Measurements from ENCODE around the gene SLC6A19.

SLC6A19 gene

DNA sequence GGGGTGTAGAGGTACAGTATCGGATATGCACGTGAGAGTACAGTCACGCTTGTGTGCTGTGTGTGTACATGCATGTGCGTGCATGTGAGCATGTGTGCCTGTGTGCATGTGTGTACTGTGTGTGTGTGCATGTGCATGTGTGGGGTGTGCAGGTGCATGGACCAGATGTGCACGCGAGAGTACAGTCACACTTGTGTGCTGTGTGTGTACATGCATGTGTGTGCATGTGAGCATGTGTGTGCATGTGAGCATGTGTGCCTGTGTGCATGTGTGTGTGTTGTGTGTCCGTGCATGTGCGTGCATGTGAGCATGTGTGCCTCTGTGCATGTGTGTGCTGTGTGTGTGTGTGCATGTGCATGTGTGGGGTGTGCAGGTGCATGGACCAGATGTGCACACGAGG is 10.3 kb downstream of the SLC6A19 start:
- DNase-seq: no peak

DNA sequence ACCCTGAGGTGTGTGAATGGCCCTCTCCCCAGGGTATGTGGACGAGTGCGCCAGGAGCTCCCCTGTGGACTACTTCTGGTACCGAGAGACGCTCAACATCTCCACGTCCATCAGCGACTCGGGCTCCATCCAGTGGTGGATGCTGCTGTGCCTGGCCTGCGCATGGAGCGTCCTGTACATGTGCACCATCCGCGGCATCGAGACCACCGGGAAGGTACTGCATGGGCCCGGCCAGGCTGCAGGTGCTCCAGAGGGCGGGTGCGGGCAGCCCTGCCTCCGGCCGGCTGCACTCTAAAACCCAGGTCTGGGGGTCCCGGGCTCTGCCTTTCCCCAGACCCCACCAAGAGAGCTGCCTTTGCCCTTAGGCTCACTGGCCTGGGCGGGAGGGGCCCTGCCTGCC is 10.9 kb downstream of the SLC6A19 start:
- DNase-seq: no peak

DNA sequence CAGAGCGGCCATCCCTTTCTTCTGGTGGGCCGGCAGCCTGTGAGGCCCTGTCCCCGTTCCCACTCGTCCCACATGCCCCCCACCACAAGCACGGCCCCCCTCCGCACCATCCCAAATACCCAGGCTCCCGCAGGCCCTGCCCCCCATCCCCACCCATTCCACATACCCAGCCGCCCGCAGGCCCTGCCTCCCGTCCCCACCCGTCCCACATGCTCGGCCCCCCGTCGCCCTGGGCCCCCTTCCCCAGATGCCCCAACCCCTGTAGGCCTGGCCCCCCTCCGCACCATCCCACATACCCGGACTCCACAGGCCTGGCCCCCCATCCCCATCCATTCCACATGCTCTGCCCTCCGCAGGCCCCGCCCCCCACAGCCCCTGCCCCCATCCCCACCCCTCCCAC is 11.5 kb downstream of the SLC6A19 start:
- no peak for DNase-seq

DNA sequence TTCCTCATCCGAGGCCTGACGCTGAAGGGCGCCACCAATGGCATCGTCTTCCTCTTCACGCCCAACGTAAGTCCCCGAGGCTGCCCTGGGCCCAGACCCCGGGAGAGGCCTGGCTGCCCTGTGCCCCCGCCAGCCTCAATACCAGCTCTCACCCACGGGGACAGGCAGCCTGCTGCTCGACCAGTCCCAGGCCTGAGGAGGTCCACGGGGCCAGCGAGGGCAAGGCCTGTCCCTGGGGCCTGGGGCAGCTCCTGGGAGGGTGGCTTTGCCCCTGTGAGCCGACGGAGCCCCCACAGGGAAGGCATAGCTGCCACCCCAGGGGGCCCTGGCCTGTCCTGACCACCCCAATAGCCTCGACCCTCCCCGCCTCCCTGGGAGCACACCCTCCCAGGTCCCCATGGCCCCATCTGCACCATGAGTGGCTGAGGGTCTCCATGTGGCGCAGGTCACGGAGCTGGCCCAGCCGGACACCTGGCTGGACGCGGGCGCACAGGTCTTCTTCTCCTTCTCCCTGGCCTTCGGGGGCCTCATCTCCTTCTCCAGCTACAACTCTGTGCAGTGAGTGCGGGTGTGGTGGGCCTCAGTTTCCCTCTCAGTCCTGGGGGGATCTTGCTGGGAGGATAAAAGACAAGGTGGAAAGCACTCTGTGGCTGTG is 12.2 kb downstream of the SLC6A19 start:
- no peak for DNase-seq

DNA sequence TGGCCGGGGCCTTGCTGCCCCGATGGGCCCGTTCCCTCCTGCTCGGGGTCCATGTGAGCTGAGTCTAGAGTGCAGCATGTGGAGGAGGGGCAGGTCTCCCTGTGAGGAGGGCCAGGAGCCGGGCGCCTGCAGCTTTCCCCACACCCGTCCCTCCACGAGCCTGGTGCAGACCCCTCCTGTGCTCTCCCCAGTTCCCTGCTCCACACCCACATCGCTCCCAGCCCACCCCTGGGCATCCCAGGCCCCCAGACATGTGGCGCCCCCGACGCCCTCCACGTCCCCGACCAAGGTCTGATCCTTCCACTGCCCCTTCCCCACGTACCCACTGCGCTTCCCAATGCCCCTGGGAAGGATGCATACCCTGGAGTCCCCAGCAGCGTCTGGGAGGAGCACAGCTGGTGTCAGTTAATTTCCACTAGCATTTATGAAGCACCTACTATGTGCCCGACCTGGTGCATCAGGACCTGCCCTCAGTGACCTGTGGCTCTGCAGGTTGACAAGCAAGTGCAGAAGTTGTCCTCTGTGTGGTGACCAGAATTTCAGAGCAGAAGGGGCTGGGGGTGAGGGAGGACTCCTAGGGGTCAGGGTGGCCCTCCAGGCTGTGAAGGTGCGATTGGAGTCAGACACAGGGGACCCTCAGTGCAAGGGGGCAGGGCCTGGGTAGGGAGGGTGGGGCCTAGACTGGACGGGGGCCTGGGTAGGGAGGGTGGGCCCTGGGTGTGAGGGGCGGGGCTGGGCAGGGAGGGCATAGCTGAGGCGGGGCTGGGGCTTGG is 13.0 kb downstream of the SLC6A19 start:
- no peak for DNase-seq

DNA sequence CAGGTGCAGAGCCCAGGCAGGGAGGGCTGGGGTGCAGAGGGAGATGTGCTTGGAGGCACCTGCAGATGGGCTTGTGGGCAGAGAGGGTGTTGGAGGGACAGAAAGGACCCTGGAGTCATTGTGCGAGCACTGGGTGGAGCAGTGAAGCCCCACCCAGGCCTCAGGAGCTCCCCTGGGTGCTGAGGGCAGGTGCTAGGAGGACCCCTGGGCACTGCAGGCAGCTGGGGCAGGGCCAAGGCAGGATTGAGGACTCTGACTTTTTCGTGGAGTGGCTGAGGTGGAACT is 13.5 kb downstream of the SLC6A19 start:
- DNase-seq: no peak

DNA sequence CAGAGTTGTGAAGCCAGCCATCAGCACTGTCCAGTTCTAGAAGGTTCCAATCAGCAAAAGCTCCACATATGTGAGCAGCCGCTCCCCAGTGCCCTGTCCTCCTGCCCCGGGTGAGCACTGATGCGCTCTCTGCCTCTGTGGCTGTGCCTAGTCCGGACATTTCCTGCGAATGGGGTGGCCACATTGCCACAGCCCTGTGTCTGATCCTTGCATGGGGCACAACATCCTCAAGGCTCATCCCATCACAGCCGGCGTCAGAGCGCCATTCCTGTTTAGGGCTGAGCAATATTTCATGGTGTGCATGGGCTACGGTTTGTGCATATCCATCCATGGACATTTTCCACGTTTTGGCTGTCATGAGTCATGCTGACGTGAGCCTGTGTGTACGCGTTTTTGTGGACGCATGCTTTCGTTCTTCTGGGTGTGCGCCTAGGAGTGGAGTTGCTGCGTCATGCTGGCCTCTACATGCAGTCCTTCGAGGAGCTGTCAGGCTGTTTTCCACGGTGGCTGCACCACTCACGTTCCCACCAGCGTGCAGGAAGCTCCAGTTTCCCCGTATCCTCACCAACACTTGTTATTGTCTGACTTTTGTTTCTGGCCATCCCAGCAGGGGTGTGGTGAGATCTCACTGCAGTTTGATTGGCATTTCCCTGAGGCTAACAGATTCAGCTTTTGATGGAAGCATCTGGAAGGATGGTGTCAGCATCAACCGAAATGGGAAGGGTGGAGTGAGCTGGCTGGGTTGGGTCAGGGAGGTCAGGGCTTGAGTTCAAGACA is 14.1 kb downstream of the SLC6A19 start:
- DNase-seq: no peak

DNA sequence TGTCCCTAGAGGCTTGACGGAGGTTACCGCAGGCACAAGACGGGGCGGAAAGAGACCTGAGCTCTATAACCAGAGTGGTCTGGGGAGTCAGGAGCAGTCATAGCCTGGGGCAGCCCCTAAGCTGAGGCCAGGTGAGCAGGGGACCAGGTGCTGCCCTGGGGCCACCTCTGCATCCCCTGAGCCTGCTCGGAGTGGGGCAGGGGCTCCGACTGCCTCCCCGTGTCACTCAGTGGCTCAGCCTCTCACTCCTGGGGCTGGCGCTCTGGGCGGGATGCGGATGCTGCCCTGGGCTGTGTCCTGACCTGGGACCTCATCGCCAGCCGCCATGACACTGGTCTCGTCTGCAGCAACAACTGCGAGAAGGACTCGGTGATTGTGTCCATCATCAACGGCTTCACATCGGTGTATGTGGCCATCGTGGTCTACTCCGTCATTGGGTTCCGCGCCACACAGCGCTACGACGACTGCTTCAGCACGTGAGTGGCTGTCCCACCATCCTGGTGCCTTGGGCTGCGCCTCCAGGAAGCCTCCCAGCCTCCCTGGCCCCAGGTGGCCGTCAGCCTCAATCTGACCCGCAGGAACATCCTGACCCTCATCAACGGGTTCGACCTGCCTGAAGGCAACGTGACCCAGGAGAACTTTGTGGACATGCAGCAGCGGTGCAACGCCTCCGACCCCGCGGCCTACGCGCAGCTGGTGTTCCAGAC is 15.0 kb downstream of the SLC6A19 start:
- no peak for DNase-seq

DNA sequence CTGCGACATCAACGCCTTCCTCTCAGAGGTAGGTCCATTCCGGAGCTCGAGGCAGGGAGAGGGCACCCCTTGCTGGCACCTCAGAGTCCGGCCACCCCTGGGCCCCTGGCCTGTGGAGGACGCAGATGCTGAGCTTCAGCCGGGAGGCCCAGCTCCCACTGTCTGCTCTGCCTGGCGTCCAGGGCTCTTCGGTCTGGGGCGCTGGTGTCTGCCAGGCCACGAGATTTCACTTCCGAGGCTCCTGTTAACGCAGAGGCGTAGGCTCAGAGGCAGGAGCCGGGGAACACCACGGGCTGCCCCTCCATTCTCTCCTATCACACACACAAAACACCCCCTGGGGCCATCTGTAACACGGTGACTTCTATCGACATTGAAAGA is 15.5 kb downstream of the SLC6A19 start:
- DNase-seq: no peak

DNA sequence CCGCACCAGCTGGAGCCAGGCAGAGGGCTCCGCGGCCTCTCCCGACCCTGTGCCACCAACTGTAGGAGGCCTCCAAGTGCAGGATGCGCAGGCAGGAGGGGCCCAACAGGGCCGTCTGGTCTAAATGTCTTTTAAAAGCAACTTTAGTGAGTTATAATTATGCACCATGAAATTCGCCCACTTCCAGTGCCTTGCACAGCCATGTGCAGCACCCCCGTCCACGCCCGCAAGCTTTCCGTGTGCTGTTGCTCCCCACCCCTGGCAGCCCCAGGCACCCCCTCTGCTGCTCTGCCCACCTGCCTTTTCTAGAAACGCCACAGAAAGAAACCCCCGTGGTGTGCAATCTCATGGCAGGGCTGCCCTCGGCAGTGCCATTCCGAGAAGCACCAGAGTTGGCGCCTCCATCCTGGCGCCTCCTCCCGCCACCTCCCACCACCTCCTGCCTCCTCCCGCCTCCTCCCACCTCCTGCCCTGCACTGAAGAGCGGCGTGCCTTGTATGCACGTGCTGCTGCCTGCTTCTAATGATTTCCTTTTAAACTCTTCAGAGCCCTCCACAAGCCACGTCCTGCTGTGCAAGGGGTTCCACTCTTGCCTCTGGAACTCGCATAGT is 16.3 kb downstream of the SLC6A19 start:
- no peak for DNase-seq

DNA sequence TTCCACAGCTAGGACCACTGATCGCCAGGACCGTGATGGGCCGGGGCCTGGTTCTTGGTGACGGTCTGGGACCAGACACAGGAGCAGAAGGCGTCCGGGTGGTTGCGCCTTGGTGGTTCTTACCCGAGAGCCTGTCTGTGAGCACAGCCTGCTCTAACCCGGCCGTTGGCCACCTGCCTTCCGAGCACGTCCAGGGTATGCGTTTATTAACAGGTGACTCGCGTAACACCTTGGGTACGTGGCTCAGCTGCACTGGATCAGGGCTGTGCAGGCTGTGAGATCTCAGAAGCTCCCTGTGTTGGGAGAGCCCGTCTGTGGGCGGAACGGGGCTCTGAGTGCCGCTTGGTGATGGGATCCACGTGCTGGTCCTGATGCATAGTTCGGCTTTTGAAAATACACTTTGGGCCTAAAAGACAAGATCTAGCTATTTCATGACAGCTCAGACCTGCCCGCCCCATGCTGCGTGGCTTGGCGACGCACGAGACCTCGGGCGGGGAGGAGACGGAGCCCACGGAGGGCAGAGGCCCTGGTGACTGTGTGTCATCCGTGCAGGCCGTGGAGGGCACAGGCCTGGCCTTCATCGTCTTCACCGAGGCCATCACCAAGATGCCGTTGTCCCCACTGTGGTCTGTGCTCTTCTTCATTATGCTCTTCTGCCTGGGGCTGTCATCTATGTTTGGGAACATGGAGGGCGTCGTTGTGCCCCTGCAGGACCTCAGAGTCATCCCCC is 17.1 kb downstream of the SLC6A19 start:
- no peak for DNase-seq

DNA sequence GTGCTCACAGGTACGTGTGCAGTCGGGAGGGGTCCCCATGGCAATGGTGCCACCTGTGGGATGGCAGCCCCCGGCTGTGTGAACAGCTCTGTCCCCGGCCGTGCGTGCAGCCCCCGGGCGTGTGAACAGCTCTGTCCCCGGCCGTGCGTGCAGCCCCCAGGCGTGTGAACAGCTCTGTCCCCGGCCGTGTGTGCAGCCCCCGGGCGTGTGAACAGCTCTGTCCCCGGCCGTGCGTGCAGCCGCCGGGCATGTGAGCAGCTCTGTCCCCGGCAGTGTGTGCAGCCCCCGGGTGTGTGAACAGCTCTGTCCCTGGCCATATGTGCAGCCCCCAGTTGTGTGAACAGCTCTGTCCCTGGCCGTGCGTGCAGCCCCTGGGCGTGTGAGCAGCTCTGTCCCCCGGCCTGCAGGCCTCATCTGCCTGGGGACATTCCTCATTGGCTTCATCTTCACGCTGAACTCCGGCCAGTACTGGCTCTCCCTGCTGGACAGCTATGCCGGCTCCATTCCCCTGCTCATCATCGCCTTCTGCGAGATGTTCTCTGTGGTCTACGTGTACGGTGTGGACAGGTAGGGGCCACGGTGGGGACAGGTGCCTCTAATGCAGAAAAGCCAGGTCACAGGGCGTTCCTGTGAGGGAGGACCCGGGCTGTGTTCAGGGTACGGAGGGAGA is 17.8 kb downstream of the SLC6A19 start:
- no peak for DNase-seq

DNA sequence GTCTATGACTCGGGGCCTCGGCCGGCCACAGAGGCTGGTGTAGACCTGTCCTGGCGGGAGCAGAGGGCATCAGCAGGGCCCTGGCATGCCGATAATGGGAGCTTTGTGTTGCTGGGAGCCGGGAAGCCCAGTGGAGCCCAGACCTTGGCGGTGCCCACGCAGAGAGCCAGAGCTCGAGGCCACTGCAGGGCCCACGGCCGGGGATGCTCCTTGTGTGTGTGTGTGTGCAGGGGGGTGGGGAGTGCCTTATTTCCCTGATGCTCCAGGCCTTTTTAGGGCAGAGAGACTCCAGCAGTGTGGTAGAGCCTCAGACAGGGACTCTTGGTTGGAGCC is 18.3 kb downstream of the SLC6A19 start:
- no peak for DNase-seq

DNA sequence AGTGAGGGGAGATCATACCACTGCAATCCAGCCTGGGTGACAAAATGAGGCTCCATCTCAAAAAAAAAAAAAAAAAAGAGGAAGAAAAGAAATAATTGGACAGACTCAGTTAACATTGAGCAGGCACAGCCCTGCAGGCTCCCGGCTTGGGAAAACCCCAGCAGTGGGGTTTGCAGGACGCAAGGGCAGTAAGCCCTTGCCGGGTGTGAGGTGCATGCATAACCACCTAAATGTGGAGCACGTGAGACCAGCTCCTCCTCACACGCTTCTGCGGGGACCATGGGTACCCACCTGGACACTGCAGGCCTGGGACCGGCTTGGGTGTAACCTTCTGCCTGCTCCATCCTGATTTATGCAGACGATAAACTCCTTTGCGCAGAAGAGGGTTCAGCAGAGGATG is 19.0 kb downstream of the SLC6A19 start:
- no peak for DNase-seq

DNA sequence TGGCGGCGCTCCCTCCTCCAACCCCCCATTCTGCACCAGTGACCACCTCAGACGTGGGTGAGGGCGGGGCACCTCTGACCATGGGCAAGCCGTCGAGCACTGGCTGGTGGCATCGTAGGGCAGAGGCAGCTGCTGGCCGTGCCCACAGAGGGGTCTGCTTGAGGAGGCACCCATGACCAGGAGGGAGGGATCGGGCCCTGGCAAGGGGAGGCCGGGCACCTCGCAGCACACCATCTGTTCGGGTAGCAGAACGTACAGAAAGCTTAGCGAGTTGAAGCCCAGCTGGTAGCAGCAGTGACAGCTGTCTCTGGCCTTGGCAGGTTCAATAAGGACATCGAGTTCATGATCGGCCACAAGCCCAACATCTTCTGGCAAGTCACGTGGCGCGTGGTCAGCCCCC is 19.4 kb downstream of the SLC6A19 start:
- no peak for DNase-seq

DNA sequence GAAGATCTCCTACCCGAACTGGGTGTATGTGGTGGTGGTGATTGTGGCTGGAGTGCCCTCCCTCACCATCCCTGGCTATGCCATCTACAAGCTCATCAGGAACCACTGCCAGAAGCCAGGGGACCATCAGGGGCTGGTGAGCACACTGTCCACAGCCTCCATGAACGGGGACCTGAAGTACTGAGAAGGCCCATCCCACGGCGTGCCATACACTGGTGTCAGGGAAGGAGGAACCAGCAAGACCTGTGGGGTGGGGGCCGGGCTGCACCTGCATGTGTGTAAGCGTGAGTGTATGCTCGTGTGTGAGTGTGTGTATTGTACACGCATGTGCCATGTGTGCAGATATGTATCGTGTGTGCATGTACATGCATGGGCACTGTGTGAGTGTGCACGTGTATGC is 20.3 kb downstream of the SLC6A19 start:
- no peak for DNase-seq

DNA sequence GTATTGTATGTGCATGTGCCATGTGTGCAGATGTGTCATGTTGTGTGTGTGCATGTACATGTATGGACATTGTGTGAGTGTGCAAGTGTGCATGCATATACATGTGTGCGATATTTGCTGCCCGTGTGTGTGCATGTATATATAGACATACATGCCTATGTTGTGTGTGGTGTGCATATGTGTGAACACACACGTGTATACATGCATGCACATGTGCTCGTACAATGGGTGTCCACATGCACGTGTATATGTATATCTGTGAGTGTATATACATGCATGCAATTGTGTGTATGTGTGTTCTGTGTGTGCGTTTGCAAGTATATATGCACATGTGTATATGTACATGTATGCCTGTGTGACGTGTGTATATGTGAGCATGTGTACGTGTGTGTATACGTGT is 20.8 kb downstream of the SLC6A19 start:
- DNase-seq: no peak

DNA sequence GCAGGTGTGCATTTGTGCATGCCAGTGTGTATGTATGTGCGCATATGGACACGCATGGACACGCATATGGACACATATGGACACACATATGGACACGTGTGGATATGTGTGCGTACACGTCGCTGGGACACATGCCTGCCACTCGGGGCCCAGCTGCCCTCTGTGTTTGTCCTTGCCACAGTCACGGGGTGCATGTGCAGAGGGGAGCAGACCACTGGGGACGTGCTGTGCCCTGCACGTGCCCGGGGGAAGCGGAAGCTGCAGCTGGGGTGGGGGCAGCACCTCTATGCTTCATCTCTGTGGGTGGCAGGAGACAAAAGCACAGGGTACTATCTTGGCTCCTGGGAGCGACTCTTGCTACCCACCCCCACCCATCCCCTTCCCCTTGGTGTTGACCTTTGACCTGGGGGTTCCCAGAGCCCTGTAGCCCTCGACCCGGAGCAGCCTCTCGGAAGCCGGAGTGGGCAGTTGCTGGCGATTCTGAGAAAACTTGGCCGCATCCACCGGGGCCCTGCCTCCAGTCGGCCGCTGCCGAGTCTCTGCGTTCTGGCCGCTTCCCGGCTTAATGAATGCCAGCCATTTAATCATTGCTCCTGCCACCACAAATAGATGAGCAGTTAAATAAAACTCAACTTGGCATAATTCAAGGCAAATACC is 21.4 kb downstream of the SLC6A19 start:
- no peak for DNase-seq

DNA sequence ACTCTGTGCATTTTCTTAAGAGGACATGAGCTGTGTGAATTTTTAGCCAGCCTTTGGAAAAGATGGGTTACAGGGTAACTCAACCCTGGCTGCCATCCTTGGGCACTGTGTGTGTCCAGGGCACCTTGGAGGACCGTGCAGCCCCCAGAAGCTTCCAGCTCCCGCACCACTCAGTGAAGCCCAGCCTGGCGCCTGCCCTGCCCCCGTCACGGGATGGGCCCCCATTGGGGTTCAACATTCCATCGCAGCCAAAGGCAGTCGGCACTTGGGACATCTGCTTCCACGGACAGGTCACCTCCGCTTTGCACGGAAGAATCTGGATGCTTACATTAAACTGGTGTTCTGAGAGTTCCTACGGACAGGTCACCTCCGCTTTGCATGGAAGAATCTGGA is 21.9 kb downstream of the SLC6A19 start:
- DNase-seq: no peak

DNA sequence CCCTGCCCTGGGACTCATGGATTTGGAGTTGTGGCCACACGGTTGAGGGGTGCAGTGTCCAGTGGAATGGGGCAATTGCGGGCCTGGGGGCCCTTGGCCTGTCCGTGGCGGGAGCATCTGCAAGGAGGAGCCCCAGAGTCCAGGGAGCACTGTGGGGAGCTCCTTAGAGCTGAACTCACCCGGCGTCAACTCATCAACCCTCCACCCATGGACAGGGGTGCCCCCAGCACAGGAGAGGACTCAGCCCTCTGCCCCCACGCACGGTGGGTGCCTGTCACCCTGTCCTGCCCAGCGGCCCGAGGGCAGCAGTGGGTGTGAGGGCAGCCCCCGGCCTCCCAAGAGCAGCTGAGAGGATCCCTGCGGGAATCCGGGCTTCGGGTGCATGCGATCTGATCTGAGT is 23.2 kb downstream of the SLC6A19 start:
- no peak for DNase-seq

DNA sequence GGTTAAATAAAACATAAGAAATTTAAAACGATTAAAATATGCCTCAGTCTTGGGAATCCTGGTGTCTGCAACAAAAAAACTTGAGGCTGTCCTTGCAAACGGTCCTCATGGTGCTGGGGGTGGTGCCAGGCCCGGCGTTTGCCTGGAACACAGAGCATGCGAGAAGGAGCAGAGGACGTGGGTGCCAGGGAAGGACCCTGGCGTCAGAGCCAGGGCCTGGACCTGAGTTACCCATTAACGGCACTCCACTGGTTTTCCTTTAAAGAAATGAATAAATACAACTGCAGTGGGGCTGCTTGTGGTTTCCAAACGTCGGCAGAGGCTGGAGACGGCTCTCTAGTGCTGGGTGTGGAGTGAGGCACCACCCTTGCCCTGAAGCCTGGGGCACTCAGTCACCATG is 23.7 kb downstream of the SLC6A19 start, which contains the start of gene SLC6A18:
Gene SLC6A18 (plus strand): TSS at position 301 of the 400 bp plus-strand sequence. CDS start 97 bp downstream, at position 398.
- DNase-seq: no peak
